GM18870 (cell line): ENCODE data around the gene KNCN.

Experiments used
- ATAC-seq: cut with Tn5 transposase; IDR thresholded peaks from one replicate; pipeline ENCODE4 v1.9.1; 2021; ENCODE audit warnings: moderate library complexity; ENCODE audit not compliant: unreplicated experiment

The KNCN gene

DNA sequence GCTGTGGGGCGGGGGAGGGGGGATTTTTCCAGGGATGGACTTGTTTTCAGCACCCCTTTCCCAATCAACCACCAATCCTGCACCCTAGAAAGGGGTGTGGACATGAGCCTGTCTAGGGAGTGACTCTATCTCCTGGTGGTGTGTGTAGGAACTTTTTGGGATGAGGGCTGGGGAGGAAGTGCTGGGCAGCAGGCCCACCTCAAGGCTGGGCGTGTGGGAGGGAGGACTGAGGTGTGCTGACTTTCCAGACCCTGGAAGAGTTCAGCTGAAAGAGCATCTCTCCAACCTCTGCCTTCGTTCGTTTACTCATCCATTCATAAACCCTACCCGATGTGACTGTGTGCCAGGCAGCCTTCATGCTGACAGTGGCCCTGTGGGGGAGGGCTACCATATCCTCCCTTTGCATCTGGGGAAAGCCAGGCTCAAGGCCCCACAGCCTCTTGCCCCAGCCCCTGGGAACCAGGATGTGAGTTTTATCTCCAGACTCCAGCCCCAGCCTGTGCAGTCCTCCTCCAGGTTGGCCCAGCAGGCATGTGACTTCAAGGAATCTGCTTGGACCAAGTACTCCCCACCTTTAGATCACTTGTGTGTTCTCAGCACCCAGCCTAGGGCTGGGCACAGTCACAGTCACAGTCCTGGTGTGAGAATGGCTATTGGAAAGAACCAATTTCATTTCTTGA, 6.7 kb downstream of the KNCN start:
- ATAC-seq = no peak

DNA sequence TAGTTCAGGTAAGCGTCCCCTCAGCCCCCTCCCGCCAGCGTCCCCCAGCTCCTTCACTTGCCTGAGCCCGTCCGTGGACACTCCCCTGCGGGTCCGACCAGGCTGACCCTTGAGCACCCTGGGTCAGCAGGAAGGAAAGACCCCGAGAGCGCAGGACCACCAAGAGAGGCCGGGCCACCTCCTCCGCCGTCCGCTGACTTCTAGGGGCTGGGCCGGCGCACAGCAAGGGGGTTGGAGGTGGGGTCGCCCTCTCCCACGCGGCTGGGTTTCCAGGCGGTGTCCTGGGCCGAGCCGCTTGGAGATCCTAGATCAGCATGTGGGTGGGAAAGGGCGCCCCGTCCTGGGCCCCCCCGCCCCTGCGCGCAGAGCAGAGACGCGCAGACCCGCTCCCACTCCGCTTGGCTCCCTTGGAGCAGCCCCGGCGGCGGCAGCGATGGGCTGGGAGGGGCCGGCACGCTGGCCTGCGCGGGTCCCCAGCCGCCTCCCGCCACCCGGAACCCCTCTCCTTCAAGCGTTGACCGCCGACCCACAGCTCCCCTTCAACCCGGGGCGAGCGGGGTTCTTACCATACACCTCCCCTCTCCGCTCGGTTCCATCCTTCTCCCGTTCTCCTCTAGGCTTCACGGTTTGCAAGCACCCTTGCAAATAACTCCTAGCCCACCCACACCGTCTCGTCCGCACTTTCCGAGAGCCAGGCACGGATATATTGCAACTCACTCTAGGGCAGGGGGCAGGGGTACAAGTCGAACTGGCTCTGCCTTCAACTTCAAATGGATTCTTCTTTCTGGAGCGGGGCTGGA, 7.5 kb downstream of the KNCN start:
- no peak for ATAC-seq

DNA sequence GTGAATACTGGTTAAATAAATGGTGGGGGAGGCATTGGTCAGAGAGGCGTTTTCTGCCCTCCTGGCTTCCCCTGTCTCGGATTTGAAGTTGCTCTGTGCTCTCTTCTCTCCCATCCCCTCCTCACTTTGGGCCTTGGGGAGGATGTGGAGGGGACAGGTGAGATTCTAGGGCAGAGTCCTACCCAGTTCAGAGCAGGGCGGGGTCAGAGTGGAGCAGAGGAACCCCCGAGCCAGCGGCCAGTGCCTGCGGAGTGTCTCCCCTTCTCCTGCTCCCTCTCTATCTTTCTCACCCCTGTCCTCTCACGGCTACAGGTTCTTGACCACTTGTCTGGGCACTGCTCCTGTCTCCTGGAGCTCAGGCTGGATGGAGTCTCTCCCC, 8.1 kb downstream of the KNCN start:
- no peak for ATAC-seq

DNA sequence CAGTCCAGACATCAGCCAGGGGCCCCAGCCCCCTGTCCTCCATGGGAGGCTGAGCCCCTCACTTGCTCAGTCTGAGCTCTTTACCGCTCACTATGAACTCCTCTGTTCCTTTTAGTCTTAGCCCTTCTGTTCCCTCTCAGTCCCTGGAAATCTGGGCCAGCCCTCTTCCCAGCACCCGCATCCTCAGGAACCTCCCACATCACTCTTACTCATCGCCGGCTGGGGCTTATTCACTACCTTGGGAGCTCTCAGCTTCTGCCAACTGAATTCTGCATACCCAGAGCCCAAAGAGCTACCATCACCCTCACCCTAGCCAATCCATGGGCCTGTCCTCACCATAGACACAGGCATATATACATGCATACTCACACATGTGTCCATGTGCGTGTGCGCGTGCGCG, 11.5 kb downstream of the KNCN start:
- ATAC-seq = no peak

DNA sequence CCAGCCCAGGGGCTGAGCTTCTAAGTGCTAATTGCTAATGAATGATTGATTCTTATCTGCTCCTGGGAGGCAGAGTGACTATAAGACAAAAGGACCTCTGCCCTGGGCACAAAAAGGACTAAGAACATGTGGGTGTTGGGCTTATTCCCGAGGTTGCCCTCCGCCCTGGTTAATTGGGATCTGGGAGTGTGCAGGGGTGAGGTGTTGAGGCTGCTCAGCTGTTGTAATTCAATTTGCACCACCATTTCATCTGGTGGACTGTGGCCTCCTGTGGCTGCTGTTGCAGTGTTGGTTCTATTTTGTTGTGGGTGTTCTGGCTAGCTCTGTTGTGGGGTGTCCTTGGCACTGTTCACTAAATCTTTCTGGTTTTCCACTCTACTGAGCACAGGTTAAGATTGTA, 13.3 kb downstream of the KNCN start:
- no peak for ATAC-seq

DNA sequence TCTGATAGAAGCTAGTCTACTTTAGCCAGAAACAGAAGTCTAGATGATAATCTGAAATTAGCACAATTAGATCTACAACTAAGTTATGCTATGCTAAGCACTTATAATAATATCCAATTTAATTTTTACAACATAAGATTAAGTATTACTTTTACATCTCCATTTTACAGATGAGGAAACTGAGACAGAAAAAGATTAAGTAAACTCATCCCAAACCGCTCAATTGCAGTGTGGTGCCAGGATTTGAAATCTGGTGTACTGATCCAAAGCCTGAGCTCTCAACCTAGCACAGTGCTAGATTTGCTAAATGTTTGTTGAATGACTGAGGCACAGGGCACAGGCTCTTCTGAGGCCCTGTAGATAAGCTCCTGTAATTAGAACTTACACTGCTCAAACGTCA, 13.8 kb downstream of the KNCN start:
- no peak for ATAC-seq

DNA sequence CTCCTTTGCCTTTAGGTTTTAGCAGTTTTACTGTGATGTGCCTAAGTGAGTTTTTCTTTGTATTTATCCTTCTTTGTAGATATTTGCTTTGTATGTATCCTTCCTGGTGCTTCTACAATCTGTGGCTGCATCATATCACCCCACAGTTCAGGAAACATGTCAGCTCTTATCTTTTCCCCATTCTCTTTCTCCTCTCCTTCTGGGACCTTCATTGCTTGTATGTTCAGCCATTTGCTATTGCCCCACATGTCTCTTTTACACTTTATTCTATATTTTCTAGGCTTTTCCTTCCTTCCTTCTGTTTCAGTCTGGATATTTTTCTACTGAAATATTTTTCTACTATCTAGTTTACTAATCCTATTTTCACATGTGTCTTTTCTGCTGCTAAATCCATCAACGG, 14.9 kb downstream of the KNCN start:
- ATAC-seq = no peak

DNA sequence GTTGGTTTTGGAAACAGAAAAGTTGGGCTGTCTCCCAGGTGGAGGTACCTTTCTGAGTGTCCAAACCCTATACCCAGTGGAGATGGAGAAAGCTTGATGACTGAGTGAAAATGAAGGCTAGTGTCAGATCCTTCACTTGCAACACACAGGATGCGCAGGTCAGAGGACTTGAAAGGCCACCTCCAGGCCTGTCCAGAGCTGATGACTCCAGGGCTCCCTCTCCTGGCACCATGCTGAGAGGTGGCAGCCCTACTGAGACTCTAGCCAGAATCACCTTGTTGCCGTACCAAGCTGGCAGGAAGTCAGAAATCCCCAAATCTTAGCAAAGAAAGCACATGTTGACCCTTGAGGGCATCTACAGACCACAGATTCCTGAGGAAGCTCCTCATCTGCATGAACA, 16.4 kb downstream of the KNCN start:
- no peak for ATAC-seq

DNA sequence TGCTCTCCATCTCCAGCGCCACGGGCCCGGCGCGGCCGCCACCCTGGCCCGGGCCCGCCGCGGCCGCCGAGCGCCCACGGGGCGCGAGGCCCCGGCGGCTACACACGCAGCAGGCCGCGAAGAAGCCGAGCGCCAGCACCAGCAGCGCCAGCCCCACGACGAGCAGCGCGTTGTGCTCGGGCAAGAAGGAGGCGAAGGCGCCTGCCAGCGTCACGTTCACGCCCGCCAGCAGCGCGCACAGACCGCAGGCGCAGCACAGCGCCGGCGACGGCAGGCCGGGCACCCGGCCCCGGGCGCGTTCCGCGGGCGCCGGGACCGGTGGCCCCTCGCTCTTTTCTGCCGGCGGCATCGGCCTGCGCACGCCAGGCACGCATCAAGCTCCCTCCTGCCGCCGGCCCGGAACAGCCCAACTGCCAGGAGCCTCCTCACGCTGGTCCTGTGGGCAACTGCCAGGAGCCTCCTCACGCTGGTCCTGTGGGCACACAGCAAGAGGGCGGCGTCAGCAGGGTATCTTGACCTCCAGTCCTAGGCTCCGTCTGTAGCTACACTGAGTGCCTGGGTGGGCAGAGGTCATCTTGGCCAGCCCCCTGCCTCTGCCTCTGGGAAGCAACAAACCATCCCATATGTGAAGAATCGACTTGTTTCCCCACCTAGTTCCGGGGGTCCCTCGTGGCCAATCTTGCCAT, 18.1 kb downstream of the KNCN start:
- no peak for ATAC-seq

DNA sequence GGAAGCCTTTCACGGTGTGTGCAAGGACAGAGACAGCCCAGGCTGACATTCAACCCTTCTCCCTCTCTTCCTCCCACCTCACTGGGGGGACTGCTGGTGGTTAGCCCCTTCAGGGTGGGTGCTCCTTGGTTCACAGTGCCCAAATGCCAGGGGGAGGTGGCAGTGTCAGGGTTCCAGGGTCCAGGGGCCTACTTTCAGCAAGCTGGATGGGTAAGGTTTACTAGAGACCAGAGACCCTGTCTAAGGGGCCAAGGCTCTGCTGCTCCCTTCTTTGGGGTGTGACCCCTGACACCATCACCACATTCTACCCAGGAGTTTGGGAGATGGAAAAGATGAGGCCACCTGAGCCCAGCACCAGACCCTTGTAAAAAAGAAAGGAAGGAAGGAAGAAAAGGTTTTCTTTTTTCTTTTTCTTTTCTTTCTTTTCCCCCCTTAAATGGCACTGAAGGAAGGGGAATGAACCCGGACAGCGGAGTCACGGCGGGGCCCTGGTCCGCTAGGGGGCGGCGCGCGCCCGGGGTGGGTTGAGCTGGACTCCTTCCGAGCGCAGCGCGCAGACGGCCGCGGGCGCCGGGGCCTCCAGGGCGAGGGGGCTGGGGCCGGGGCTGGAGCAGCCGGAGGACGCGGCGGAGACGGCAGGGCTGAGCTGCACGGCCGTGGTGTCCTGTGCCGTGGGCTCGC, 18.8 kb downstream of the KNCN start:
- ATAC-seq = no peak

DNA sequence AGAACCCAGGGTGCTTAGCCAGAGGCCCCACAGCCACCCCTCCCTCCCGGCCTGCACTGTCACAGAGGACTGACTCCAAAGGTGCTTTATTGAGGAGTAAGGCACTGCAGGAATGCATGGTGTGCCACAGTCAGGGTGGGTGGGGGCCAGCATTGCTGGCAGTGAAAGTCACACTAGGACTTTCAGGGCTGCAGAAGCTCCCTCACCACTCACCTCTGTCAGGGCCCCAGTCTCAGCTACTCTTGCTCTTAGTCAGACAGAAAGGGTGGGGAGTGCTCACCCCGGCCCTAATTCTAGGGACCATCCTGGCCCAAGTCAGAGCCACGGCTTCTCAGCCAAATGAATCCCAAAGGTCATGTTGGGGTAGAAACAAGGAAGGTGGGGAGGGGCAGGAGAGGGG, 19.4 kb downstream of the KNCN start:
- no peak for ATAC-seq

DNA sequence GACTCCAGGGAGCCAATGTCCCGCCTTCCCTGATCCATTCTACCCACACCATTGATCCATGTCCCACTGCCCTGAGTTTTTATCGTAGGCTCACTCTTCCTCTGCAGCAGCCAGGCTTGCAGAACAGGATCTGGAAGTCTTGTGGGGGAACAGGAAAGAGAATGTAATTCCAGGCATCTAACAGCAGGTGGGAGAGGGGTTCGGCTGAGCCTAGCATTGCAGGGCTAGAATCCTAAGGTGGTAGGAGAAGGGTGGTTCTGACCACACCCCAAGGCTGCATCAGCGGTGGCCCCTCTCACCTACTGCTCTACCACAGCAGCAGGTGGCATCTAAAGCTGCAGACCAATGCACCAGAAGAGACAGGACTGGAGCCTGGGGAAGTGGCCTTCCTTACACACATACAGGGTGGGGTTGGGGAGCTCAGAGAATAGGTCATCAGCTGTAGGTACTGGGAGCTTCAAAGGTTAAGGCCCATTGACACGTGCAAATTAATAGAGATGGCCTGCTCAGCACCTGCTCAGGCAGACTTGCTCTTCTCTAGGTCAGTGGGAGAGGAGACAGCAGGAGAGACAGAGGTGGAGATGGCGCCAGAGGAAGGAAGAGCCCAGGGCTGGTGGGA, 20.5 kb downstream of the KNCN start:
- ATAC-seq = no peak

DNA sequence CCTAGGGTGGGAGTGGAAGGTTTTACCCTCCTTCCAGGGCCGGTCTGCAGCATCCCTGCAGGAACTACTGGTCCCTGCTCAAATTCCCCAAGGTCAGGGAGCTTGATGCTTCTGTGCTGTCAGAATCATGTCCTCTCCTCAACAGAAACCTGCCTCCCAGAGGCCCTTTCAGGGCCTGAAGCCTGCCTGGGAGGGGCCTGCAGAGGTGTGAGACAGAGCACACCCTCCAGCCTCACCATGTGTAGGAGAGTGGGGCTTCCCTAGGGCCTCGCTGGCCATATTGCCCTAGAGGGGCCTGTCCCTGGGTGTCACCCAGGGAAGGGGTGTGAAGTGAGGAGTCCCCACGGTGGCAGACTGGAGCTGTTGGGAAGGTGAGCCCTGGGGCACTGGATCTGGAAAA, 21.1 kb downstream of the KNCN start:
- no peak for ATAC-seq

DNA sequence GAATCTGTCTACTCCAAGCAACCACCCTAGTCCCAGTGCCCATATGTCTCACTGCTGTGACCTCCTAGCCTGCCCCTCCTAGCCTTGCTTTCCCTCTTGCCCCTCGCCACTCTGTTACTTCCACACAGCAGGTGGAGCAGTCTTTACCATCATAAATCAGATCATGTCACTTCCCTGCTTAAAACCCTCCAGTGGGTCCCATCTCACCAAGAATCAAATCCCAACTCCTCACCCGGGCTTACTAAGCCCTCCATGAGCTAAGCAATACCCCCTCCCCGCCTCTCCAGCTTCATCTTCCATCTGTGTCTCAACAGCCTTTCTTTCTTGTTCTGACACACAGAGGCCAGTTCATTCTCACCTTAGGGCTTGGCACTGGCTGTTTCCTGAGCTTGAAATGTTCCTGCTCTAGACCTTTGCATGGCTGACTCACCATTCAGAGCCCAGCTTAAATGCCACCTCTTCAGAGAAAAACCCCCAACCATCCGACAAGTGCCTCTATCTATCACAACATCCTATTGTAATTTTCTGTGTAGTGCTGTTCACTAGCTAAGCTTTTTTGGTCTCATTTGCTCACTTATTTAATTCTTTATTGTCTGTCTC, 22.3 kb downstream of the KNCN start:
- ATAC-seq = no peak

DNA sequence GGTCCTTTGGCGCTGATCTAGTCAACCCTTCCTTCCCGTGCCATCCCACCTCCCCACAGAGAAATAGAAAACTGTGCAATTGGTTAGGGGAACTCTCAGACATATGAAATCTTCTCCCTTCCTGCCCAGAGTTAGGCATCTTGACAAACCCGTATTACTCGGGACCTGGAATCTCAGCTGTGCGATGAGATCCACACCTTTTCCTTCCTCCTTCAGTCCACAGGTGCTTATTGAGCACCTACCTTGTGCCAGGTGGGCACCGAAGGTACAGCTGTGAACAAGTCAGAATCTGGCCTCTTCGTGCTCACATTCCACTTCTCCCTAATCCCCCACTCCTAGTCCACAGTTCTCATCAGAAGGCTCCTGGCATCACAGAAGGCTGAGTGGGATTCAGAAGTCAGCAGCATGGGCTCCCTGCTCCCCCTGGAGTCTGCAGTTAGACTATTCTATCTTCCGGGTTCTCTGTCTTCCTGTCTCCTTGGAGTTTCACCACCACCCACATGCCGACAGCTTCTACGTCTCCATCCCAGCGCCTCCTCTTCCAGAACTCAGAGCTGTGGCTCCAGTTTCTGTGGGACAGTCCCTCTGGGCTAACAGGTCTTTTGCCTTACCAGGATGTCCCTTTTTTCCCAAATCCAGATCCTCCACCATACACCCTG, 23.0 kb downstream of the KNCN start:
- no peak for ATAC-seq

DNA sequence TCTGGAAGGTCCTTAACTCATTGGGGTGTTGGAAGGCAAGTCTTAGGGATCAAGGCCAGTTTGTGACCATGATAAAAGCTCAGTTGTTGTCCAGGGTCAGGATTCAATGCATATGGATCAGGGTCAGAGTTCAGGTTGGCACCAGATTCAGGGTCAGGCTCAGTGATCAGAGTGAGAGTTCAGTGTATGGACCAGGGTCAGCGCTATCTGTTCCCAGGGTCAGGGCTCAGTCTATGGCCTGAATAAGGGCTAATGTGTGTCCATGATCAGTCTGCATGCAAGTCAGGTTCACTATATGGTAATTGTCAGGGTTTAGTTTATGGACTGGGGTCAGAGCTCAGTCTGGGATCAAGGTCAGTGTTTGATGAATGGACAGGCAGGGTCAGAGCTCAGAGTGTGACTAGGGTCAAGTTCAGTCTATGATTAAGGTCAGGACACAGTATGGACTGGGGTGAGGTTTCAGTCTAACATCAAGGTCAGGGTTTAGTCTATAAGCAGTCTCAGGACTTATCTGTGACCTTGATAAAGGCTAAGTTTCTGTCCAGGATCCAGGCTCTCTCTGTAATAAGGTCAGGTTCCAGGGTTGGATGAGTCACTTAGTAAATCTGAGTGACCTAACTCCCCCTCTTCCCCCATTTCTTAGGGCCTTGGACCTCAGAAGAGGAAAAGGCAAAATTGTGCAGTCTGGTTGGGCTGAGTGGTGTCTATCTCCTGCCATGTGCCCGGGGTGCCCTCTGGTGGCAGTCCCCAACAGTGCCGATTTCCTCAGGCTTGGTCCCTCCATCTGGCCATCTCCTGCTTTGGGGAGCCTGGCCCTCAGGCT, 23.8 kb downstream of the KNCN start:
- ATAC-seq = no peak

DNA sequence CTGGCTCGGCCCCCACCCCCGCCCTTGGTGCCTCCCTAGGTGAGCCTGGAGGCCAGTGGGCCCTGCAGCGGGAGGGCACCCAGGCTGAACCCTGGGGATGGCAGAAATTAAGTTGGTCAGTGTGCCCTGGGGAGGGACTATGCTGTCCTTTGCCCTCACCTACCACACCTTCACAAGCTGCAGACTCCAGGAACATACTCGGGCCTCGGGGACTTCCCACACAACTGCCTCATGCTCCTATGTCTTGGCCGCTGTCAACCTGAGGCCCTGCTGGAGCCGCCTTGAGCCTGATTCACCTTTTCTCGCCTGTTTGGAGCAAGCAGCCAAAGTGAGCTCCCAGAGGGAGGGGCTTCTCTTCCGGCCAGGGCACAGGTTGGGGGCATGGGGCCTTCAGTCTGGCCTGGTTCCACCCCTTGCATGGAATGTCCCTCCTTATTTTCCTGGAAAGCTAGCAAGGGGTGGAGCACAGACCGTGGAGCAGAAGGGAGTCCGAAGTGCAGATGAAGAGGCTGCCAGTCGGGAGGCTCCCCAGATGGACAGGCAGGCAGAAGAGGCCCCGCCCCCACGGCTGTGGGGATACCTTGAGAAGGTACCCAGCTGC, 24.7 kb downstream of the KNCN start:
- no peak for ATAC-seq

DNA sequence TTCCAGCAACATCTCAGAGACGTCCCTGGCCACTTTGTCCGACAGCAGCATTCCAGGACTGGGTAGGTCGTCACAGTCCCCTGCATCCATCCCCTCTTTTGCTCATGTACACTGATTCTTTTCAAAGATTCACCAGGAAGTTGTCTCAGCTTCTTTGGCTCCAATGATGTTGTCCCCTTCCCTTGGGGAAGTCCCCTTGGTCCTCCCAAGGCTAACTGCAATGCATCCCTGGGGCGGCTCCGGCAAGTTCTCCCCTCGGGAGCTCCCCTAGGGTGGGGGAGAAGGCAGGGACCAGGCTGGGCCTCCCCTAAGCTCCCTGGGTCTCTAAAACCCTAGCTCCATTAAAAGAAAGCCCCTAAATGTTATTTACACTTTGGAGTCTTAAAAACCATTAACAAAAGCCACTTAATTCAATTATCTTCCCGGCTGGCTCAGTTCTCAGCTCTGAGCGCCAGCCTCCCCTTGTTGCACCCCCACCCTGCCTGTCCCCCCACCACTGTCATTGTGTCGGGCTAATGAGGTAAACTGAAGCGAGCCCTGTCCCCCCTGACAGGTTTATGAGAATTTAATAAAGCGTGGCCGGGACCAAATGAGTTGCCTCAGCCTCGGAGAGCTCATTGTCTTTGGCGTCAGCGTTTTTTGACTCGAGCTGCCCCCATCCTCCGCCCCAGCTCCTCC, 25.3 kb downstream of the KNCN start:
- ATAC-seq = no peak
